ENCODE measurements around the gene PPM1H.
"Not testable (repeated sequence)": the region's sequence is repeated elsewhere in the genome, so short reads cannot be mapped to it uniquely, and the experiment has no call there.

PPM1H gene

DNA sequence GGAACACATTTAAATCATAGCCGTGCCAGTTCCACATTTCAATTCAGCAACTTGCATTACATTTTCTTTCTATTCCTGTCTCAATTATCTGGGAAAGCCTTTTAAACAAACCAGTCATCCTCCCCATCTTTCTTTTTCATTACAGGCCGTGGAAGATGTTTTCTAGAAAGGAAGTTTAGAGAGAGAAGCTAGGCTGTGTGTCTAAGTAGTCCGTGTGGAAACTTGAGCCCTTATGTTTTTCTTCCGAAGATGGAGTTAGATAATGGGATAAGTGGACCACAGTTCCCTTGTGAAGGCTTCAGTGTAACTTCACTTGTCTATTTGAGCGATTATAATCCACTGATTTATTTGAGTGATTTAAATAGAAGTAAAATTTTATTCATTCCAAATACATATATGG is 12.4 kb upstream of the PPM1H start:
- DNase-seq (ENCODE audit: low read depth): no peak

DNA sequence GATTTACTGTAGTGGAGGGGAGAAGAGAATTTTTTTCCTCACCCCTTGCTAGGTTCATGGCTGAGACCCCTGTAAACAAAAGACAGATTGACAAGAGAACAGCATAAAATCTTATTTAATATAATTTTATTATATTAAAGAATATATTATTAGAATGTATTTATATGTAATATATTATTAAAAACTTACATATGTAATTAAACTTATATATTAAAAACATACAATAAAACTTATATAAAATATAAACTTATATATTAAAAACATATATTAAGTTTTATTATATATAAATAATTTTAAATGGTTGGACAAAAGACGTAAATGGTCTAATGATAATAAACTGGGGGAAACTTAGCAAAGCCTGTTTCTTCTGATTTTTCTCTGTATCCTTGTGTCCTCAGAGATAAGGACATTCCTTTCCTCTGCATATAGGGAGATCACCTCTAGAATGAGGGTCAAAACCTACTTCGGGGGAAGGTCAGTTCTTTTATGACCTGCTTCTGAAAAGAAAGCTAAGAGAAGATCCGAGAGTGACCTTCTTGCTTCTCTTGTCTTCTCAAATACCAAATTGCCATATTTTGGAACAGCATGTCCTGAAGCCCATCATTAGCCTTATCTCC is 8.9 kb upstream of the PPM1H start:
- no peak for DNase-seq (ENCODE audit: low read depth)

- DNase-seq (ENCODE audit: low read depth): not testable (repeated sequence)
Measured at GRCh38 chr12:62942316-62942715, 7.4 kb upstream of the PPM1H start.

- DNase-seq (ENCODE audit: low read depth): peak; percentile 9
Measured at GRCh38 chr12:62934239-62934798, 631 bp downstream of the PPM1H start.

DNA sequence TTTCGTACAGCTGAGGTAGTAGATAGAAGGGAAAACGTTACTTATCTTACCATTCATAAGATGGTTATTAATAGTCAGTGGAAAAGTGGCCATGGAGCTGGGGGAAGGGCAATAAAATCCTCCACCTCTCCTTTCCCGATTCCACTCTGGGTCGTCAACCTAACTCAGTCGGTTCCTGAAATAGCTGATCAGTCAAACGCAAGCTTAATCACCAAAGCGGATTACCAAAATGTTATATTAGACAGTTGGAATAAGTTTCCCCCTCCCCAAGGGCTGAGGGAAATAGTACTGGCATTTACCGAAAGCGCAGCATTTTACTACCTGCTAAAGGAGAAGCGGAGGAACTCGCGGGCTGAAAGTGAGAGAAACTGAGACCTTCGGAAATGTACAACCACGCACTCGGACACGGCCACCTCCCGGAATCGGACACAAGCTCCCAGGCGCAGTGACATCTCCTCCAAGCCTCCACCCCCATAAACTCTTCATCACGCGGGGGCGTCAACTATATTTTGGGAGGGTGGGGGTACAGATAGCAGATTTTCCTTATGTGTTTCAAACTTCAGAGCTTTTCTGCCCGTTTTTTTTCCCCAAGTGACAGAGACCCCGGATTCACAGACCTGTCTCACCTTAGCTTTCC is 1.2 kb downstream of the PPM1H start:
- DNase-seq (ENCODE audit: low read depth): peak; percentile 6

DNA sequence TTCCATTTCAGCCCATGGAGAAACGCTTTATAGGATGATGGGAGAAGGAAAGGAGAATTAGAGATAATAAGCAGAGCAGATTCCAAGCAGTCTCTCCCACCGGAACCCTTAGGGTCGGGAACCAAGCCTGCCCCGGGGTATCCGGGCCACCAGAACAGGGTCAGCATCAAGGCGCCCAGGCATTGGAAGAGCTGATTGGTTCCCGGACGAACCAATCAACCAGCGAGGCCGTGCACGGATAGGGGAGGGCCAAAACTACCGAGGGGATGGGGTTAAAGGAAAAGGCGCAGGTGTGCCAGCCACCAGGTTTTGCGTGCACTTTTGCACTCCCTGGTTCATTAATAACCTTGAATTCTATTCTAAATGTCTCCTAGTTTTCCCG is 1.7 kb downstream of the PPM1H start:
- DNase-seq (ENCODE audit: low read depth): no peak

- no peak for DNase-seq (ENCODE audit: low read depth)
Measured at GRCh38 chr12:62931477-62931876, 3.5 kb downstream of the PPM1H start.

GRCh38 chr12:62930546-62931425 is 4.2 kb downstream of the PPM1H start:
- no peak for DNase-seq (ENCODE audit: low read depth)

DNA sequence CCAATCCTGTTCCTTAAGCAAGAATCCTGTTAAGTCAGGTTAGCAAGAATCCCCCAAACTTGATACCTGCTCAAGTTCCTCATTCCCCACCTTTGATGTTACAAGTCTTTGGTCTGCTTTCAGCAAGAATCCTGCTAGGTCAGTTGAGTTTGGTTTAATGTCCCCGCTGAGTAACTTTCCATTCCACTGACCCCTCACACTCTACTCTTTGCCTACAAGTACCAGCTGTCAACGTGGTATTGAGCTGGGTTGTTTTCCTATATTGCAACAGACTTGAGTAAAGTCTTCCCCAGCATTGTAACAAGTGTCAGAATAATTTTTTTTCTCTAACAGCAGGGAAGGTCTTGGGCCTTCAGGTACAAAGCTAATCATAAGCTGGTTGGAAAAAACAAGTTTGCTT is 6.3 kb downstream of the PPM1H start:
- no peak for DNase-seq (ENCODE audit: low read depth)

DNA sequence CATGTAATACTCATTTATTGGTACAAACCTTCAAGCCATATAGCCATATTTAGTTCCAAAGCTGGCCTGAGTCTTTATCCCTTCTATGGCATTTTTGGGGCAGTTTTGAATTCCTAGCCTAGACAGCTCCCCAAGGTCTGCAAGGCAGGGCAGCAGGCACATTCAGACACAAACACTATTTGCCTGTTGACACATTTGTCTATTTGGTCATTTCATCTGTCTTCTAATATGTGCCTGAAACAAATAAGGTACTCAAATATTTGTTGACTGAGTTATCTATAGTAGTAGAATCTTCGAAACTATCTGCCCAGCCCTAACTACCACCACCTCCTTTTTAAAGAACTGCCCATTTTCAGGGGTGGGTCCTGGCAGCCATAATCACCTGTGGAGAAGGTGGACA is 9.3 kb downstream of the PPM1H start:
- DNase-seq (ENCODE audit: low read depth): no peak

DNA sequence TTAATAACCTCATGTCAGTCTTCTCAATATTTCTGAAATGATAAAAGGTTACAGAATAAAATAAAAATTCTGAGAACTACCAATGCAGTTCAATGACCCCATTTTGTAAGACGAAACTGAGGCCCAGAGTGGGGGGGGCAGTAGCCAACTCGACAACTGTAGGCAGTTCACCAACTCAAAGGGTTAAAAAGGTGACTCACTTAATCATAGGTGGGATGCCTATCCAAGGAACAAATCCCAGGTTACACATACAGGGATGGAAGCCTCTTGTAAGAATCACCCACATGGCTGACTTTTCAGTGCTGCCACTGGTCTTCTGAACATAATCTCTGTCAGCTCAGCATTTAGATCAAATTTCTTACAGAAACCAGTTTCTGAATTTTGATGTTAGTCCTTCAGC is 10.9 kb downstream of the PPM1H start:
- DNase-seq (ENCODE audit: low read depth): no peak

DNA sequence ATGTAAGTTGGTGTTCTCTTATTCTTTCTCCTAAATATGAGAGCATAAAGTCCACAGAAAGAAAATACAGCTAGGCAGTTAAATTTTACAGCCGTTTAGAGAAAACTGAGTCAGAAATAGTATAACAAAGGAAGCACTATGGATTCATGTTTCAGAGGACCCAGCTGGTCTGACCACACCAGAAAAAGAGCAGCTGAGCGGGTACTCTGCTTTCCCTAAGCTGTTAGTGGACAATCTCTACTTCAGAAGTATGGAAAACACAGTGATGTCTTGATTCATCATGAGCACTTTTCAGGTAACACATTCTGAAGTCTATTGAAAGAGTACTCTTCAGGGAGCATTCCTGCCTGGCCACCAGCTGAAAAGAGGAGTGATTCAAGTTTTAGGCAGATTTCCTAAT is 12.4 kb downstream of the PPM1H start:
- DNase-seq (ENCODE audit: low read depth): no peak

DNA sequence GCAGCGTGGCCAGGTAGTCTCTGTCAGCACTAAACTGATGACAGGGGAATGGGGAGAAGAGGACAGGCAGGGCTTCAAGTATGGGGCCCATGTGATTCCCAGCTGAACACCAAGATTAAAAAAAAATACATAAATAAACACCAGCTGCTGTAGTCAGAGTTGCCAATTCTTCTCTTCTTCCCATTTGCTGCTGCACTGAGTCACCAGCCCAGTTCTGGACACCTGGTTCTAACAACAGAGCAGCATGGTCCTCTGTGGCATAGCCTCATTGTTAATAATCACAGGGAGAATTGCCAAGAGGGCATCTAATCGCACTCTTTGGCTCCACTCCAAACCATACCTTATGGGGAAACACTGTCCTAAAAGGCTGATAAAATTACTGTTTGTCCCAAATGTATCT is 15.1 kb downstream of the PPM1H start:
- DNase-seq (ENCODE audit: low read depth): no peak

- DNase-seq (ENCODE audit: low read depth): no peak
Measured at GRCh38 chr12:62917926-62918325, 17.0 kb downstream of the PPM1H start.

GRCh38 chr12:62916632-62917425 is 18.1 kb downstream of the PPM1H start:
- no peak for DNase-seq (ENCODE audit: low read depth)

DNA sequence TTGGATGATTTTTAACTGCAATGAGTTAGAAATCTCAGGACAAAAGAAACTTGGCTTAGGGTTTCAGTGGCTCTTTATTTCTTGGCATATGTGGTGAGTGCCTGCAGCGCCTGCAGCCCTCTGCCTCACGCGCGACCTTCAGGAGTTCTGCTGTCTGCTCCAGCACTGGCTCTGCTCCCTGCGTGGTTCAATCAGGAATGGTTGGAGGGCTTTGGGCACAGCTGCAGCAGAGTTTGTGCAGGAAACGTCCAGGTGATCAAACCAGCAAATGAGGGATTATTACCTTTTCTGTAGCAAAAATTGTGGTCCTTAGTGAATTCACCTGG is 19.8 kb downstream of the PPM1H start:
- DNase-seq (ENCODE audit: low read depth): no peak

GRCh38 chr12:62914443-62915203 is 20.3 kb downstream of the PPM1H start:
- no peak for DNase-seq (ENCODE audit: low read depth)

DNA sequence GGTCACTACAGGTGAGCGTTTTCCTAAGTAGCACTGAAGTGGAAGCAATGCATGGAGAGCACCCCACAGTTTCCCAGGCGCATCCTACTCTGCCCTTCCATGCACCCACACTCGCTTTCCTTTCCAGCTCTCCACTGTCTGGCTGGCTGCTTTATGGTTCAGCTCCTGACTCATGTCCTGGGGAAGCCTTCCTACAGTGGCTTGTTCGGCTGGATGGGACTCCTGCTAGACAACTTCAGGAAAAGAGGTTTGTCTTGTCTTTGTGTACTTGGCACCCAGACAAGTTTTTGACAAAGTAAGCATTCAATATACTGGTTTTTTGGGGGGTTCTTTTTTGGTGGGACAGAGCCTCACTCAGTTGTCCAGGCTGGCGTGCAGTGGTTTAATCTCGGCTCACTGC is 21.6 kb downstream of the PPM1H start:
- no peak for DNase-seq (ENCODE audit: low read depth)

GRCh38 chr12:62912644-62913043 is 22.3 kb downstream of the PPM1H start:
- DNase-seq (ENCODE audit: low read depth): no peak

GRCh38 chr12:62911286-62911685 is 23.7 kb downstream of the PPM1H start:
- DNase-seq (ENCODE audit: low read depth): no peak

DNA sequence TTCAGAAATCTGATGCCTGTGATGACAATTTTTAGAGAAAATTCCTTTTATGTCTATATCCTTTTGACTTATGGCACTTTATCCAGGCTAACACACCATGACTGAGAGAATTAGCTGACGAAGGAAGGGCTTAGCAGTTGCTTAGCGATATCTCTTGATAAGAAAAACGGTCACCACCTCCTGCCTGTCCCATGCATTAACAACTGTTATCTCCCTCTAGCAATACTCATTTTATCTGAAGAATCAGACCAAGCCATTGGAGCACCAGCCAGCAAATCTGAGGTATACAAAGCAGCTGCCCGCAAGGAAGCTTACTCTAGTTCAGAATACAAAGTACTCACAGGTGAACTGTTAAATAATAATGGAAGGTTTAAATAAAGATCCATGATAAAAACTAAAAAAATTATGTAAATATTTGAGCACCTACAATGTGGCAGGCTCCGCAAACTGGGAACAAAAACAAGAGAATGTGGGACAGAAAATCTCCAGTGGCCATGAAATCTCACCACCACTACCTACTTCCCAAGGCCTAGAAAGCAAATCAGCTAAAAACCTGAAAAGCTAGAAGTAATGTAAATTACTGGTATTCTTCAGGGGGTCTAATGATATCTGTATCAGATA is 24.3 kb downstream of the PPM1H start:
- no peak for DNase-seq (ENCODE audit: low read depth)
